HepG2 (cell line): ENCODE measurements around the gene DUOXA2. TPM values are rescaled to one million over a fixed set of nuclear protein-coding genes. Genes with fewer than 3 reads are reported as not detected.
A peak's percentile ranks its signal among the peaks of the same experiment; 100 is the strongest.

Source experiments
- ATAC-seq: fragments of 200-7000 bp; cut with Tn5 transposase; 3 replicates; pipeline ENCODE4 v1.9.1; 2020; ENCODE audit warnings: mild to moderate bottlenecking, moderate library complexity
- BruUV-seq: library from RNA; stranded (reverse); fragments of 400-500 nt; replicated peaks from 2 replicates; lab custom pipeline; 2021; lab: Mats Ljungman, UMichigan
- CTCF ChIA-PET: fragments of 300-600 bp; formaldehyde crosslinking; extraction: SDS; loops from one replicate; lab custom pipeline; 2021; ENCODE audit warnings: low total read pairs, inconsistent platforms, low intra/inter-chr PET ratio; lab: Yijun Ruan, JAX
- POLR2A ChIA-PET: fragments of 350-600 bp; sonication (Branson Sonifier 250); formaldehyde crosslinking; loops from one replicate; lab custom pipeline; 2020; ENCODE audit warnings: antibody characterized with exemption, inconsistent platforms; lab: Yijun Ruan, JAX
- DNase-seq: peaks from one replicate; pipeline ENCODE4 v3.0.0-alpha.2; 2015; ENCODE audit warnings: low spot score
- FAIRE-seq: peaks from 3 replicates; lab custom pipeline; 2011; peaks lifted over from hg19 to GRCh38; lab: Jason Lieb, UNC
- H2AFZ ChIP-seq: one replicate; pipeline ENCODE4 v1.6.1; 2011; ENCODE audit warnings: low read length, inconsistent platforms
- H3K27ac ChIP-seq: fragments of 300-600 bp; 3 replicates; pipeline ENCODE4 v1.8.0; 2011; ENCODE audit warnings: mixed run types, mild to moderate bottlenecking, mixed read lengths, low read length, inconsistent platforms; ENCODE audit not compliant: insufficient read depth; ENCODE audit errors: extremely low read length
- H3K27me3 ChIP-seq, 2 experiments: fragments of 200-600 bp in 1 of 2; 2 replicates in 1 of 2; 3 replicates in 1 of 2; pipeline versions ENCODE4 v1.6.0 to v1.8.0; 2011; ENCODE audit warnings: low read length in 2 of 2, mild to moderate bottlenecking in 2 of 2, moderate library complexity in 2 of 2, inconsistent platforms in 1 of 2; ENCODE audit not compliant: insufficient read depth in 2 of 2, control insufficient read depth in 1 of 2
- H3K36me3 ChIP-seq, 2 experiments: fragments of 200-600 bp in 1 of 2; replicated peaks in 1 of 2; 2 replicates in 1 of 2; 3 replicates in 1 of 2; pipeline versions ENCODE4 v1.5.1 to v1.8.0; 2011; ENCODE audit warnings: low read length in 2 of 2, inconsistent platforms in 1 of 2; ENCODE audit not compliant: insufficient read depth in 2 of 2, control insufficient read depth in 1 of 2
- H3K4me1 ChIP-seq: 2 replicates; pipeline ENCODE4 v1.5.1; 2012; ENCODE audit warnings: low read length, inconsistent platforms; ENCODE audit not compliant: insufficient read depth
- H3K4me2 ChIP-seq: 2 replicates; pipeline ENCODE4 v1.6.0; 2011; ENCODE audit warnings: low read depth, low read length, inconsistent platforms
- H3K4me3 ChIP-seq, 3 experiments: fragments of 200-600 bp in 1 of 3; sonication (generic), shearing (Covaris generic) in 1 of 3; replicated peaks in 1 of 3; 2 replicates each; pipeline ENCODE4 v1.5.1; 2011 to 2016; ENCODE audit warnings: low read length in 3 of 3, inconsistent platforms in 2 of 3, low read depth in 2 of 3, mild to moderate bottlenecking in 2 of 3, control low read depth in 1 of 3, mixed read lengths in 1 of 3; ENCODE audit not compliant: insufficient read depth in 1 of 3
- H3K79me2 ChIP-seq: one replicate; pipeline ENCODE4 v1.6.1; 2011; ENCODE audit warnings: low read length, inconsistent platforms; ENCODE audit not compliant: insufficient read depth
- H3K9ac ChIP-seq: 2 replicates; pipeline ENCODE4 v1.6.0; 2011; ENCODE audit warnings: mild to moderate bottlenecking, low read depth, low read length, inconsistent platforms; ENCODE audit not compliant: insufficient read depth
- H3K9me3 ChIP-seq: 2 replicates; pipeline ENCODE4 v1.5.1; 2012; ENCODE audit warnings: mild to moderate bottlenecking, low read length
- H4K20me1 ChIP-seq: 2 replicates; pipeline ENCODE4 v1.6.0; 2011; ENCODE audit warnings: inconsistent platforms, mild to moderate bottlenecking, low read length, moderate library complexity; ENCODE audit not compliant: insufficient read depth
- ATF7 ChIP-seq, 2 experiments: fragments of 450-650 bp in 1 of 2; sonication (generic) in 1 of 2; formaldehyde crosslinking in 1 of 2; IDR thresholded peaks; 2 replicates each; pipeline versions ENCODE4 v1.4.0 to v1.6.1; 2016 to 2020; ENCODE audit warnings: antibody characterized with exemption in 1 of 2, mild to moderate bottlenecking in 1 of 2, missing genetic modification reagents in 1 of 2
- CREB1 ChIP-seq, 2 experiments: fragments of 450-650 bp in 1 of 2; IDR thresholded peaks; 2 replicates each; pipeline ENCODE4 v1.6.1; 2016 to 2017; ENCODE audit warnings: control low read depth in 1 of 2, mild to moderate bottlenecking in 1 of 2, missing compliant biosample characterization in 1 of 2, missing genetic modification characterization in 1 of 2
- DNMT1 ChIP-seq: sonication (generic); formaldehyde crosslinking; IDR thresholded peaks from 2 replicates; pipeline ENCODE4 v1.5.1; 2020; ENCODE audit warnings: mild to moderate bottlenecking, missing genetic modification reagents
- HCFC1 ChIP-seq: fragments of 150-350 bp; IDR thresholded peaks from 2 replicates; pipeline ENCODE4 v1.6.1; 2014; ENCODE audit warnings: low read depth, low read length
- PRMT3 ChIP-seq: sonication (generic); formaldehyde crosslinking; IDR thresholded peaks from 2 replicates; pipeline ENCODE4 v1.8.1; 2022; ENCODE audit warnings: low read depth, mild to moderate bottlenecking, moderate library complexity, missing genetic modification reagents, borderline replicate concordance
- SUZ12 ChIP-seq: fragments of 150-350 bp; IDR thresholded peaks from 2 replicates; pipeline ENCODE4 v1.6.1; 2014; ENCODE audit warnings: low read depth, low read length
- U2AF2 ChIP-seq: fragments of 200-400 bp; formaldehyde crosslinking; IDR thresholded peaks from 2 replicates; pipeline ENCODE4 v1.6.1; 2017; ENCODE audit warnings: low read depth, mild to moderate bottlenecking, low read length
- ZBTB3 ChIP-seq: sonication (generic); formaldehyde crosslinking; IDR thresholded peaks from 2 replicates; pipeline ENCODE4 v1.4.0; 2020; ENCODE audit warnings: low read depth, mild to moderate bottlenecking, moderate library complexity, missing genetic modification reagents, borderline replicate concordance
- ZNF510 ChIP-seq: sonication (generic); formaldehyde crosslinking; IDR thresholded peaks from 2 replicates; pipeline ENCODE4 v1.4.0; 2020; ENCODE audit warnings: low read depth, mild to moderate bottlenecking, missing genetic modification reagents
- WGBS: methylation state at CpG from one replicate; pipeline ENCODE4 v1.1.6; 2017; ENCODE audit warnings: low lambda C conversion rate; 5-methylcytosine and 5-hydroxymethylcytosine counted together
- in situ Hi-C: cut with HindIII; loops from 2 replicates; pipeline ENCODE4 v1.10.0; 2017; ENCODE audit warnings: low pct_unique_long_range_greater_than_20kb; ENCODE audit not compliant: extremely low pct_ligation_motif_present
- intact Hi-C: fragments of 100-400 bp; cut with micrococcal nuclease; formaldehyde crosslinking; loops from one replicate; pipeline ENCODE4 v1.10.0; 2022; ENCODE audit not compliant: unreplicated experiment
- polyA plus RNA-seq, 8 experiments: library from polyadenylated mRNA; depleted of rRNA in 3 of 8; stranded (reverse) in 7 of 8; unstranded in 1 of 8; fragments of >200 nt; fragmentation: Illumina TruSeq in 4 of 8; extraction: Trizol in 4 of 8; gene quantifications; 2 replicates each; pipeline versions ENCODE4 v1.2.1 to v1.2.3, GENCODE V29; 2011 to 2016; ENCODE audit warnings: low read depth in 4 of 8, missing spikeins in 1 of 8, mixed read lengths in 1 of 8; ENCODE audit not compliant: insufficient read depth in 1 of 8
- total RNA-seq, 5 experiments: library from RNA; depleted of rRNA; stranded (reverse); fragments of >200 nt; fragmentation: Illumina TruSeq; extraction: Trizol; gene quantifications; 2 replicates each; pipeline ENCODE4 v1.2.3, GENCODE V29; 2016; ENCODE audit warnings: low read depth in 1 of 5
- TF ChIP-seq, protein P1 (sequence below): sonication (generic); formaldehyde crosslinking; IDR thresholded peaks from 2 replicates; pipeline ENCODE4 v1.4.0; 2020; ENCODE audit warnings: mild to moderate bottlenecking, missing genetic modification reagents
- TF ChIP-seq, protein P2 (sequence below): sonication (generic); formaldehyde crosslinking; IDR thresholded peaks from 2 replicates; pipeline ENCODE4 v1.8.1; 2023; ENCODE audit warnings: mild to moderate bottlenecking, missing genetic modification reagents, borderline replicate concordance

Gene DUOXA2
- total and polyA plus RNA-seq, 2 of the 13 experiments (the other 11 are each of a cell fraction or from before 2014, with no cell fraction given), result 0.32 TPM; not detected in 1

GRCh38 chr15:45156744-45157455 is 42.8 kb downstream of the DUOXA2 start (continued):
- TF ChIP-seq DNMT1 (CRISPR knock-in tag) (no peak), HCFC1 (no peak), ZNF510 (CRISPR knock-in tag) (no peak), ZBTB3 (no peak), PRMT3 (CRISPR knock-in tag) (no peak)
- TF ChIP-seq, protein P1, sequence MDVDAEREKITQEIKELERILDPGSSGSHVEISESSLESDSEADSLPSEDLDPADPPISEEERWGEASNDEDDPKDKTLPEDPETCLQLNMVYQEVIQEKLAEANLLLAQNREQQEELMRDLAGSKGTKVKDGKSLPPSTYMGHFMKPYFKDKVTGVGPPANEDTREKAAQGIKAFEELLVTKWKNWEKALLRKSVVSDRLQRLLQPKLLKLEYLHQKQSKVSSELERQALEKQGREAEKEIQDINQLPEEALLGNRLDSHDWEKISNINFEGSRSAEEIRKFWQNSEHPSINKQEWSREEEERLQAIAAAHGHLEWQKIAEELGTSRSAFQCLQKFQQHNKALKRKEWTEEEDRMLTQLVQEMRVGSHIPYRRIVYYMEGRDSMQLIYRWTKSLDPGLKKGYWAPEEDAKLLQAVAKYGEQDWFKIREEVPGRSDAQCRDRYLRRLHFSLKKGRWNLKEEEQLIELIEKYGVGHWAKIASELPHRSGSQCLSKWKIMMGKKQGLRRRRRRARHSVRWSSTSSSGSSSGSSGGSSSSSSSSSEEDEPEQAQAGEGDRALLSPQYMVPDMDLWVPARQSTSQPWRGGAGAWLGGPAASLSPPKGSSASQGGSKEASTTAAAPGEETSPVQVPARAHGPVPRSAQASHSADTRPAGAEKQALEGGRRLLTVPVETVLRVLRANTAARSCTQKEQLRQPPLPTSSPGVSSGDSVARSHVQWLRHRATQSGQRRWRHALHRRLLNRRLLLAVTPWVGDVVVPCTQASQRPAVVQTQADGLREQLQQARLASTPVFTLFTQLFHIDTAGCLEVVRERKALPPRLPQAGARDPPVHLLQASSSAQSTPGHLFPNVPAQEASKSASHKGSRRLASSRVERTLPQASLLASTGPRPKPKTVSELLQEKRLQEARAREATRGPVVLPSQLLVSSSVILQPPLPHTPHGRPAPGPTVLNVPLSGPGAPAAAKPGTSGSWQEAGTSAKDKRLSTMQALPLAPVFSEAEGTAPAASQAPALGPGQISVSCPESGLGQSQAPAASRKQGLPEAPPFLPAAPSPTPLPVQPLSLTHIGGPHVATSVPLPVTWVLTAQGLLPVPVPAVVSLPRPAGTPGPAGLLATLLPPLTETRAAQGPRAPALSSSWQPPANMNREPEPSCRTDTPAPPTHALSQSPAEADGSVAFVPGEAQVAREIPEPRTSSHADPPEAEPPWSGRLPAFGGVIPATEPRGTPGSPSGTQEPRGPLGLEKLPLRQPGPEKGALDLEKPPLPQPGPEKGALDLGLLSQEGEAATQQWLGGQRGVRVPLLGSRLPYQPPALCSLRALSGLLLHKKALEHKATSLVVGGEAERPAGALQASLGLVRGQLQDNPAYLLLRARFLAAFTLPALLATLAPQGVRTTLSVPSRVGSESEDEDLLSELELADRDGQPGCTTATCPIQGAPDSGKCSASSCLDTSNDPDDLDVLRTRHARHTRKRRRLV (CRISPR knock-in tag), result no peak

DNA sequence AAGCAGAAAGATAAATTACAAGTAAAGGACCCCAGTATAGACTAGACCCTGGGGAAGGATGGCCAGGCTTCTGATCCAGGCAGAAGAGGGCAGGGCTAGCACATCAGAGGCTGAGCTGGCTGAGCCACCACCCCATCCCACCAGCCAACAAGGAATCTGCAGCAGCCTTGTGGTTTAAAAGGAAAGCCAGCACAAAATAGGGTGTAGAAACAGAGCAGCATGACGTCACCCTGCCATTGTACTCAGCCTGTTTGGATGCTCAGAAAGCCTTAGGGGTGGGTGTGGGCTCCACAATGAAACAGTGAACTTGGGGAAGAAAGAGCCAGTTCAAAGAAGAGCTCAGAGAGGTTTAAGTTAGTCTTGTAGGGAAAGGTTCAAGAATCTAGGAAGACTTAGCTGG is 43.8 kb downstream of the DUOXA2 start:
- Histone ChIP-seq H3K9ac (no peak overlapping the region), H4K20me1 (no peaks in the 10 kb centered on the region), H3K4me3 (no peak overlapping the region), H2AFZ (no peak overlapping the region), H3K79me2 (no peaks in the 10 kb centered on the region), H3K4me2 (no peak overlapping the region), H3K36me3 (no peaks in the 10 kb centered on the region), H3K9me3 (no peaks in the 10 kb centered on the region), H3K27me3 (no peaks in the 10 kb centered on the region; a peak in 1 of 5 replicates), H3K27ac (no peak overlapping the region), H3K4me1 (peaks cover 6% of the 10 kb centered on the region)
- BruUV-seq, result no TSS peak
- FAIRE-seq (no peak), ATAC-seq (no peak), DNase-seq (no peak)
- WGBS, result 31% methylated on average over 1 of the region's 1 CpG
- no peak for TF ChIP-seq PRMT3 (CRISPR knock-in tag)
- no peak for TF ChIP-seq SUZ12
- peak; percentile 93 for TF ChIP-seq ATF7 (IDR thresholded peaks at IDR 0.05)
- TF ChIP-seq ATF7 (CRISPR knock-in tag; IDR thresholded peaks at IDR 0.05), result no peak
- TF ChIP-seq, protein P2, sequence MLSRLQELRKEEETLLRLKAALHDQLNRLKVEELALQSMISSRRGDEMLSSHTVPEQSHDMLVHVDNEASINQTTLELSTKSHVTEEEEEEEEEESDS (CRISPR knock-in tag), result no peak
- TF ChIP-seq CREB1 (IDR thresholded peaks at IDR 0.05), result peak; percentile 86
- TF ChIP-seq CREB1 (CRISPR knock-in tag; IDR thresholded peaks at IDR 0.05), result no peak
- TF ChIP-seq U2AF2, result no peak
- CTCF ChIA-PET, result no interaction called here
- POLR2A ChIA-PET, result no interaction called here
- intact Hi-C loops, result no loop called here
- in situ Hi-C loops, result no loop called here
